ENCODE measurements around the gene WBP1. TPM values are rescaled to one million over a fixed set of nuclear protein-coding genes. Genes with fewer than 3 reads are reported as not detected.

WBP1 gene
- total RNA-seq, 2 experiments from 2014 or later, result 32.9 to 35.9 TPM

DNA sequence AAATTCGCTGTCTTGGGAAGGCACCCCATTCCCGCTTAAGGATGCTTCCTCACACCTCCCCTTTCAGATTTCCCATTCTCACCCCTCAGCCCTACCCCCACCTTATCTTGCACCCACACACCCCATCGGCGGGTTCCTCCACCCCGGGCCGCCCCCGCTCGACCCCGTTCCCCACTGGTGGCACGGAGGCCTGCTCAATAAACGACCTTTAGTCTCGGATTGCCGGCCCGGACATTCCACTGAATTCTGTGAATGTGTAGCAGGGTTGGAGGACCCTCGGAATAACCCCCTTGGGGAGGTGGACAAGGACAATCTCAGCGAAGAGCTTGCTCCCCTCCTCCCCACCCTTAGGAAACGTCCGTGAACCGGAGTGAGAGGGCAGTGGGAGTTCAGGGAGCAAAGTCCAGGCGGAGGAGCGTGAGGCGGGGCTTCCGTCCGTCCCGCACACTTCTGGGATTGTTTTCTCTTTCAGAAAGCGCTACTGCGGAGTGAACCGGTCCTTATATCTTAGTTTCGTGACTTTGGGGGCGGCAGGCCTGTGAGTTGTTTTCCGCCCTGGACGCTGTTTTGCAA is 44.0 kb downstream of the WBP1 start:
- ChIA-PET POLR2A (interaction anchor here (0.7 kb wide), 1 partner anchor 8 kb away, joined by 3 read pairs; no protein-coding TSS in a partner anchor), CTCF (interaction anchor here (1.7 to 3.7 kb wide), 3 partner anchors 20 to 86 kb away, joined by 4 to 15 read pairs (median 9); partner anchors contain the start of genes CCDC142 and TTC31)
- peaks cover 54% of the 10 kb centered on the region for H3K4me1 Mint-ChIP-seq (ENCODE audit: low read depth)
- intact Hi-C loops (cut with micrococcal nuclease), result no loop called here
- peak overlapping the region; percentile 65 for H3K4me3 Mint-ChIP-seq
- H3K27ac Mint-ChIP-seq, result no peak overlapping the region
- peaks cover 63% of the 10 kb centered on the region for H3K27me3 Mint-ChIP-seq
- no peak for DNase-seq
- H3K9me3 Mint-ChIP-seq, result no peaks in the 10 kb centered on the region
- peaks cover 27% of the 10 kb centered on the region for H3K36me3 Mint-ChIP-seq

DNA sequence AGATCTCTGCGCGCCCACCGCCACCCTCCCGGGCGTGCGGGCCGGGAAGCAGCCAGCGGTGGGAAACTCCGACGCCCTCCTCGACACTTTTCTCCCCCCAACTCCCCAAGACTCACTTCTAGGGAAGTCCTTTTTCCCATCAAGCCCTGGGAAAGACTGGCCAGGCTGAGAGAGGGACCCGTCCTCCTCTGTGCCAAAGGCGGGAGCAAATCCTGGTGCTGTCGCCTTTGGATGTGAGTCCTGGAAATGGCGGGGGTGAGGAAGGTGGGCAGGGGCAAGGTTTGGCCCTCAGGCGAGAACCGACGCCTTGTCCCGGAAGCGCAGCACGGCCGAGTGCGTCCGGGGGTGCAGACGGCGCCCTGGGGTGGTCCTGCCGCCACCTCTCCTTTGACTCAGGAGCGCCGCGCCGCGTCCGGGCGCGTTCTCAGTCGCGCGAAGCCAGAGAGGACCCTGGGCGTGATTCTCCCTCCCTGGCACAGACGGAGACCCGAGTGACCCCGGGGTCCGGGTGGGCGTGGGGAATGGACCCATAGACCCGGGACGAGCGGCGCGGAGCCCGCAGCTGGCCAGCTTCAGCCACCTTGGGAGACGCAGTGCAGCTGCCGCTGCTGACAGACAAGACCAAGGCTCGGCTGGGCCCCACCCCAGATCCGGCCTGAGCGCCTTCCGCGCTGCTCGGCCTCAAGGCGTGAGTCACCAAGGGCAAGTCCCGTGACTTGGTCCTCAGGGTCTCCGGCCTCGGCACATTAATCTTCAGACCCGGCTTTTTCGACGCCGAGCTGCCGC is 44.7 kb downstream of the WBP1 start:
- Mint-ChIP-seq H3K27ac (no peak overlapping the region), H3K9me3 (no peaks in the 10 kb centered on the region), H3K4me1 (ENCODE audit: low read depth) (peaks cover 48% of the 10 kb centered on the region), H3K4me3 (peak overlapping the region; percentile 65), H3K27me3 (peaks cover 63% of the 10 kb centered on the region), H3K36me3 (peaks cover 30% of the 10 kb centered on the region)
- peak; percentile 71 for DNase-seq
- POLR2A ChIA-PET, result interaction anchor here (1.5 to 1.9 kb wide), 2 partner anchors 14 to 24 kb away, joined by 4 to 6 read pairs; partner anchors contain the start of gene DQX1
- CTCF ChIA-PET, result interaction anchor here (0.8 to 3.7 kb wide), 4 partner anchors 9 to 85 kb away, joined by 4 to 15 read pairs (median 5); partner anchors contain the start of genes CCDC142 and TTC31
- intact Hi-C loops (cut with micrococcal nuclease), result no loop called here

DNA sequence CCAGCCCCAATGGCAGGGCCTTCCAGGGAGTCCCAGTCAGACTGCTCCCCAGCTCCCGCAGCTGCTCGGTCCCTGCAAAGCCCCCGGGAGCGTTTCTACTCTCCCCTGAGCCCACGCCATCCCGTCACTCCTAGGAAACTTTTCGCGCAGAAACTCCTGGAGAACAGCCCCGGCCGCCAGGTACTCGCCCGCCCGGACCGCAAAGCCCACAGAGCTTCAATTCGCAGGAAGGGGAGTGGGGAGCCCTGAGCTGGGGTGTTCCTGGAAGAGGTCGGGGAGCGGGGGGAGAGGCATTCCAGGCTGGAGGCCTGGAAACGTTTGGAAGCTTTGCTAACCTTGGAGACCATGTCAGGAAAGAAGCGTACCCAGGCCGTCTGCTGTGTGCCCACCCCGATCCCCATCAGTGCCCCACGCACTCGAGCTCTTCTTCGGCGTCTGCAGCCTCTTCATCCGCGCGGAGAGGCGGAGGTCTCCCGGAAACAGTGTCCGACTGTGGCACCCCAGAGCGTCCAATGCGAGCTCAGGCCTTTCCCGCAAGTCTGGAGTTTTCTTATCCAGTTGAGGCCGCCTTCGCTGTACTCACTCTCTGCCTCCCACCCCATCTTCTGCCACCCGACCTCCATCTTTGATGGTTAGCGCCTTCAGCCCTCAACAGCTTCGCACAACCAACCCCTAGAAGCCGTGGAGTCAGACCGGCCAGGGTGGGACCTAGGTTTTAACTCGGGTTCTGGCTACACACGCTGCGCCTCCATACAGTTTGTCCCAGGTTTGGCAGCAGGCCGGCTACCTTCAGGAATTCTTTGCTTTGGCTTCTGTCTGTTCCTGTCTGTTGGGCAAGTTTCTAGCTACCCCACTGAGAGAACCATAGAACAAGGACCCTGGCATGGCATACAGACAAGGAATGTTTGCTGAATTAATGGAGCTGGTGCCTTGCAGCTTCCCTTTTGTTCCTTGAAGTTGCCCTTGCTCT is 45.6 kb downstream of the WBP1 start:
- no peaks in the 10 kb centered on the region for H3K9me3 Mint-ChIP-seq
- DNase-seq, result no peak
- peaks cover 50% of the 10 kb centered on the region for H3K4me1 Mint-ChIP-seq (ENCODE audit: low read depth)
- H3K36me3 Mint-ChIP-seq, result peaks cover 30% of the 10 kb centered on the region
- POLR2A ChIA-PET, result interaction anchor here (1.5 to 1.9 kb wide), 2 partner anchors 13 to 23 kb away, joined by 4 to 6 read pairs; partner anchors contain the start of gene DQX1
- no peak overlapping the region for H3K27ac Mint-ChIP-seq
- CTCF ChIA-PET, result interaction anchor here (0.8 to 3.7 kb wide), 3 partner anchors 9 to 84 kb away, joined by 4 to 15 read pairs (median 6); no protein-coding TSS in a partner anchor
- peaks cover 57% of the 10 kb centered on the region for H3K27me3 Mint-ChIP-seq
- intact Hi-C loops (cut with micrococcal nuclease), result no loop called here
- H3K4me3 Mint-ChIP-seq, result peak overlapping the region; percentile 65

DNA sequence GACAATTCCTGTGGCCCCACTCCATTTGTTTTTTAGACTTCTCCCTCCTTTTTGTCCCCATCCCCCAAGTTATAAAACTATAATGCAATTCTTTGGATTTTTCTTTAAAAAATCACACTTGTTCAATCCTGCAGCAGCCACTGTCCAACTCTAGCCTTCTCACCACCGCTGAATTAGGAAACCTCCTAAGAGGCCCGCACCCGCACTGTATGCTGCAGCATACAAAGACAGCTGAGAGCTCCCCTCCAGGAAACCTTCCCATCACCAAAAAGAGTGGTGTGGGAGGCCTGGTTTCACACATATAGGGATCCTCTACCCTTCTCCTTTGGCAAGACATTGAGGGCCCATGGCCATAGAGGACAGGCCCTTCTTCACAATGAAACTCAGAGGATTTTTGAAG is 46.4 kb downstream of the WBP1 start:
- no peak for DNase-seq
- POLR2A ChIA-PET, result interaction anchor here (1.5 to 1.9 kb wide), 2 partner anchors 12 to 22 kb away, joined by 4 to 6 read pairs; partner anchors contain the start of gene DQX1
- Mint-ChIP-seq H3K27me3 (peaks cover 52% of the 10 kb centered on the region), H3K27ac (no peak overlapping the region), H3K4me3 (no peak overlapping the region), H3K9me3 (no peaks in the 10 kb centered on the region), H3K36me3 (peaks cover 30% of the 10 kb centered on the region), H3K4me1 (ENCODE audit: low read depth) (peaks cover 46% of the 10 kb centered on the region)
- intact Hi-C loops (cut with micrococcal nuclease), result no loop called here
- CTCF ChIA-PET, result interaction anchor here (1.3 kb wide), 1 partner anchor 81 kb away, joined by 6 read pairs; no protein-coding TSS in a partner anchor

DNA sequence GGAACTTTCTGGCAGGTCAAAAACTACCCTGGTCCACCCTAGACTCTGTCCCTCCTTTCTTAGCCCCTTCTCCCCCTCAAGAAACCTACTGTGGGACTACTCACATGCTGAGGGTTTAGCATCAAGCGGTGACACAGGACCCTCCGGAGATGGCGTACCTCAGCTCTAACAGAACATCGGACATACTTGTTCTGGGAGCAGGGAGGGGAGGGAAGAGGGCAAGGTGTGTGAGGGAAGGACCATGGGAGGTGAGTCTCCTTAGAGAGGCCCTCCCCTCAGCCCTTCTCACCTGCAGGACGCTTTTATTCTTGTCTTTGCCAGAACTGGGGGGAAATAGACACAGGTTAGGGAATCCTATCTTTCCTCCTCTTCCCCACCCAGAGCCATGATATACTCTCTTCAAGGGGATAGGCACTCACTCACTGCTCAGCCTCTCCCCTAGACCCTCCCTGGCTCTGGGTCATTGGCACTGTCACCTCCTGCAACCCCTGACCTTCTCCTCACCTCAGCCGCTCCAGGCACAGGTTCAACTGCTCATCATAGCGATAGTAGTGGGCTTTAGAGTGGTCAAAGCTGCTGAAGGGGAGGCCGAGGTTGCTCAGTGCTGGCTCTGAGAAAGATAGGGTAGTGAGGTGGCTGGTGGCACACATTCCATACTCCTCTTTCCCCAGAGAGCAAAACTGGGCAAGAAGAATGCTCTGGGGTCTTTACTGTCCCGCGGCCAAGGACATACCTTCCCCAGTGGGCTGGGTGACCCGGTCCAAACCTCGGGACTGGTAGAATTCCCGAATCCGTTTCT is 47.4 kb downstream of the WBP1 start:
- no peak for DNase-seq
- intact Hi-C loops (cut with micrococcal nuclease), result no loop called here
- H3K36me3 Mint-ChIP-seq, result peaks cover 30% of the 10 kb centered on the region
- POLR2A ChIA-PET, result interaction anchor here (1.3 kb wide), 1 partner anchor 26 kb away, joined by 3 read pairs; no protein-coding TSS in a partner anchor
- CTCF ChIA-PET, result interaction anchor here (2.0 kb wide), 1 partner anchor 23 kb away, joined by 7 read pairs; the partner anchor contains the start of genes CCDC142 and TTC31
- no peak overlapping the region for H3K4me3 Mint-ChIP-seq
- no peak overlapping the region for H3K27ac Mint-ChIP-seq
- H3K4me1 Mint-ChIP-seq (ENCODE audit: low read depth), result peaks cover 50% of the 10 kb centered on the region
- H3K9me3 Mint-ChIP-seq, result no peaks in the 10 kb centered on the region
- H3K27me3 Mint-ChIP-seq, result peaks cover 41% of the 10 kb centered on the region

DNA sequence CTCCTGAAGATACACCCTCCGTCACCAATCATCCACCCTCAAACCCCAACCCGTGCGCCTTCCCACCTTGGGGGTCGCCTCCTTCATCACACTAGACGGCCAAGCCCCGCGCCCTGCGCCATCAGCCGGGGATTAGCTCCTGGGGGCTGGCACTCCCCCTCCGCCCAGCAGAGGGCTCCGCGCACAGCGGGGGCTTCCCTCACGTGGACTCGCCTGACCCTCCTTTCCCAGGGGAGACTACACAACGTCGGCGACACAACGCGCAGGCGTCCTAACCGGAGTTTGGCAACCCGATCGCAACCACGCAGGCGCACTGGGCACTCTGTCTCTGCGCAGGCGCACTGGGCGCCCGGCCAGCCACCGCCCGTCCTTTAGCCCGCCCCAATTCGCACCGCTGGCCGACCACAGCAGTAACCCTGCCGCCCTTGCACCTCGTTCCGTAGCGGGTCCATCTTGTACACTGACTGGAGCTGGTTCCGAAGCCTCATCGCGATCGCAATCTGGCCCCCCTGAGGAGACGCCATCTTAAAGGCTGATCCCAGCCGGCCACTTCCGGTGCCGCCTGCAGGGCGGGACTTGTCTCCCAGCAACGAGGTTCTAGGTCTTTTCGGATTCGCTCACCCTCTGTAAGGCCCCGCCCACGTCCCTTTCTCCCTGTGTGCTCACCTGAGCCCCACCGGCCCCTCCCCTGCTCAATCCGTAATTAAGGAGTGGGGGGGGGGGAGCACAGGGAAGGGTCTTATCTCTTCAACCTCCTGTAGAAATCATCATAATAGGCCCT is 49.1 kb downstream of the WBP1 start, which contains the start of gene PCGF1:
PCGF1 (minus strand) TSS at position 551 of the 781 bp plus-strand sequence; CDS start at position 524, 27 bp downstream.
- Mint-ChIP-seq H3K27ac (peak within 1 kb of the TSS; percentile 98), H3K36me3 (peaks cover 30% of the 10 kb centered on the region), H3K4me3 (peak within 1 kb of the TSS; percentile 91), H3K9me3 (no peaks in the 10 kb centered on the region), H3K27me3 (peaks cover 33% of the 10 kb centered on the region), H3K4me1 (ENCODE audit: low read depth) (peaks cover 48% of the 10 kb centered on the region)
- POLR2A ChIA-PET, result interaction anchor here (0.5 to 1.9 kb wide), 5 partner anchors 10 to 24 kb away, joined by 3 to 6 read pairs (median 4); no protein-coding TSS in a partner anchor
- peak; percentile 99 for DNase-seq
- intact Hi-C loops (cut with micrococcal nuclease), result loop anchor here (1.0 kb wide), 4 partner anchors 8 to 49 kb away; partner anchors contain the start of genes AUP1, HTRA2, TTC31 and WBP1
- CTCF ChIA-PET, result interaction anchor here (0.7 to 2.0 kb wide), 3 partner anchors 14 to 60 kb away, joined by 3 to 7 read pairs (median 3); partner anchors contain the start of genes CCDC142 and TTC31

DNA sequence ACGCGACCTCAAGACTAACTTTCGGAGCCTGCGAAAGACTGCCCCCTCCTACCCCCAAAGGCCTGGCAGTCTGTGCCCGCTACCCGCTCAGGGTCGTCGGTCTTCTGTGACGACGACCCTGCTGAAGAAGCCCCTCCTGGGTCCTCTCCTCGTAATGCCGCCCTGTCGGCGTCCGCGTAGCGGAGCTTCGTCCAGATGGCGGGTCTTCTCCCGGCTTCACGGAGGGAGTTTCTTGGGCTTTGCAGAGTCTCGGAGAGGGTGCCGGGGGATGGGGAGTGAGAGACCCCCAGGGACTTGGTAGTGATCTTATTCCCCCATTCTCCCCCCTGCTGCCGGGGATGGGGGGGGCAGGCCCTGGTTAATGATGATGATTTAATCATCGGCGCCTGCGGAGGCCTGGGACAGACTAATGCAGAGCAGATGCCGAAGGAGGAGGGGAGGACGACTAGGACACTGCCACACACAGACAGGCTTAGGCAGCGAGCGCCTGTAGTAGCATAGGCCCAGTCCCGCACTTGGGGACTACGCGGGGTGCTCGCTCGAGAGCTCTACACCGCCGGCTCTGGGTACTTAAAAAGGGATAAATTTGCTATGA is 49.8 kb downstream of the WBP1 start:
- H3K9me3 Mint-ChIP-seq, result no peaks in the 10 kb centered on the region
- intact Hi-C loops (cut with micrococcal nuclease), result loop anchor here (1.0 kb wide), 4 partner anchors 7 to 50 kb away; partner anchors contain the start of genes AUP1, HTRA2, TTC31 and WBP1
- H3K27me3 Mint-ChIP-seq, result peaks cover 34% of the 10 kb centered on the region
- ChIA-PET CTCF (interaction anchor here (1.0 to 2.0 kb wide), 2 partner anchors 25 to 59 kb away, joined by 3 to 7 read pairs; partner anchors contain the start of genes CCDC142 and TTC31), POLR2A (interaction anchor here (1.1 to 1.9 kb wide), 2 partner anchors 11 to 21 kb away, joined by 4 to 6 read pairs; no protein-coding TSS in a partner anchor)
- H3K36me3 Mint-ChIP-seq, result peaks cover 30% of the 10 kb centered on the region
- peak overlapping the region; percentile 98 for H3K27ac Mint-ChIP-seq
- DNase-seq, result no peak
- peaks cover 41% of the 10 kb centered on the region for H3K4me1 Mint-ChIP-seq (ENCODE audit: low read depth)
- H3K4me3 Mint-ChIP-seq, result peak overlapping the region; percentile 91

DNA sequence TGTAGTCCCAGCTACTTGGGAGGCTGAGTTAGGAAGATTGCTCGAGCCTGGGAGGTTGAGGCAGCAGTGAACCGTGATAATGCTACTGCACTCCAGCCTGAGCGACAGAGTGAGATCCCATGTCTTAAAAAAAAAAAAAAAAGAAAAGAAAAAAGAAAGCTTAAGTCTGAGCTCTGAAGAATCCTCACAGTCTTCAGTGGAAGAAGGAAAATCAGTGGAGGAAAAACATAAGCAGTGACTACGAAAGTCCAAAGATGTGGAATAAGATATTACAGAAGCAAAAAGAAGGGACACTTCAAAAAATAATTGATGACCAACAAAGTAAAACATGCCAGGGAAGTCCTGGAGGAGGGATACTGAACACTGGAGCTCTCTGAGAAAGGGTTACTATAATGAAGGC is 52.0 kb downstream of the WBP1 start:
- Mint-ChIP-seq H3K27me3 (peaks cover 28% of the 10 kb centered on the region), H3K4me3 (no peak overlapping the region), H3K4me1 (ENCODE audit: low read depth) (peaks cover 34% of the 10 kb centered on the region), H3K27ac (no peak overlapping the region), H3K9me3 (no peaks in the 10 kb centered on the region), H3K36me3 (peaks cover 15% of the 10 kb centered on the region)
- DNase-seq, result no peak
- intact Hi-C loops (cut with micrococcal nuclease), result no loop called here
- ChIA-PET POLR2A (interaction anchor here (1.0 to 2.1 kb wide), 4 partner anchors 9 to 27 kb away, joined by 3 to 11 read pairs (median 4); partner anchors contain the start of genes AUP1 and HTRA2), CTCF (interaction anchor here (1.6 kb wide), 1 partner anchor 20 kb away, joined by 8 read pairs; the partner anchor contains the start of genes AUP1 and HTRA2)
